T-helper 22 cell (primary cell): ENCODE data around the gene DTNB.

Source experiments
- DNase-seq: peaks from one replicate; pipeline ENCODE4 v3.0.0-alpha.2; 2020; ENCODE audit warnings: low read depth

Gene DTNB

GRCh38 chr2:25386971-25387875 lies 286.2 kb downstream of the DTNB start:
- no peak for DNase-seq

GRCh38 chr2:25385910-25386309 lies 287.5 kb downstream of the DTNB start:
- DNase-seq = no peak

- DNase-seq = no peak
These were observed 289.6 kb downstream of the DTNB start for GRCh38 chr2:25383806-25384205.

- DNase-seq = no peak
These were observed 291.9 kb downstream of the DTNB start for GRCh38 chr2:25381502-25381901.

DNA sequence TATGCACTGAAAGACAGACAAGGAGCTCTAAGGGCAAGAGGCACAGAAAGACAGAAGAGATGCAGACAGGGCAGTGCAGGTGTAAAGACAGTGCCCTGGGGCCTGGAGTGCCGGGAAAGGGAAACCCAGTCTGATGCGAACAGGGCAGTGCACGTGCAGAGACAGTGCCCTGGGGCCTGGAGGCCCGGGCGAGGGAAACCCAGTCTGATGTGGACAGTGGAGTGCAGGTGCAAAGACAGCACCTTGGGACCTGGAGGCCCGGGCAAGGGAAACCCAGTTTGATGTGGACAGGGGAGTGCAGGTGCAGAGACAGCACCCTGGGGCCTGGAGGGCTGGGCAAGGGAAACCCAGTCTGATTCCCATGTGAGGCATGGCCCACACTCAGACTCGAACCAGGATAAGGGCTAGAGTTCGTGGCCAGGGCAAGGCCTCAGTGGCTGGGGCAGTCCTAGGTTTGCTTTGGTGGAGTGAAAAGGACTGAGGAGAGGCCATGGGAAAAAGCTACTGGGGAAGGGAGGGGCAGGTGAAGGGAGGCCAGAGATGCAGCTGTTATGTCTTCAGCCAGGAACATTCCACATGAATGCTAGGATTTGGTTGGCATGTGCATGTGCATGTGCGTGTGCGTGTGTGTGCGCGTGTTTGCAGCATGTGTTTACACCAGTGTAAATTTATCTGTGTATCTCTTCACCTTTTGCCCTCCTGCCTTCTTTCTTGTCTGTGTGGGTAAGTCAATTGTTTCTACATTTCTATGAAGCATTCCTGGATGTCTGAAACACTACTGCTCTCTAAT lies 292.6 kb downstream of the DTNB start:
- DNase-seq = no peak

DNA sequence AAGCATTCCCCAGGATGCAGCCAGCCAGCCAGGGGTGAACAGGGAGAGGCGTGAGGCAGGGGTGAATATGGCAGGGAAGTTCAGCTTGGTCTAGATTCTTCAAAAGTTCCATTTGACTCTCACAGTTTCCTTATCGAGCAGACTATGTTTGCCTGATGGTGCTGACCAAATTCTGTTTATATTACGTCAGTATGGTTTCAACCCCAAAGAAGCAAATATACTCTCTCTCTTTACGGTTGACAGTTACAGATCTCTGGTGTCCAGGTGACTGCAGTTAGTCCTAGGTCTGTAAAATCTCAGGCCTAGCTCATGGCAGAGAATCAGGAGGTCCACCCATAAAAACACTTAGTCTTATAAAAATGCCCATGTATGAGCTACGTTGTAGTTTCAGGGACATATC lies 293.4 kb downstream of the DTNB start:
- no peak for DNase-seq

DNA sequence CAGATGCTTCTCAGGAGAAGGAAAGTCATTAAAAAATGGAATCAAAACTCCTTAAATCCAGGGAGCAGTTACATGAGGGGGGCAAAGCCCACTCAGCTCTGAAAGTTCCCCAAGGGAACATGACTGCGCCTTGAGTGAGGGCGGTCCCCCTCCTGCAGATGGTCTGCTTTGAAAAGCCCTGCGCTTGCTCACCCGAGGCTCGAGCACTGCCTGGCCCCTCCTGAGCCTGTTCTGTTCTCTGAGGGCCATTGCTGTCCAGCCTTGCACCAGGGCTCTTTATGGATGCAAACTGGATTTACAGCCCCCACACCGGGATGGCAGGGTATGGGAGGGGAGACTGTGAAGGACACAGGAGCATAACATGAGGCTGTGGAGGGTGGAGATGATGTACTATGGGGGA lies 293.8 kb downstream of the DTNB start:
- no peak for DNase-seq

DNA sequence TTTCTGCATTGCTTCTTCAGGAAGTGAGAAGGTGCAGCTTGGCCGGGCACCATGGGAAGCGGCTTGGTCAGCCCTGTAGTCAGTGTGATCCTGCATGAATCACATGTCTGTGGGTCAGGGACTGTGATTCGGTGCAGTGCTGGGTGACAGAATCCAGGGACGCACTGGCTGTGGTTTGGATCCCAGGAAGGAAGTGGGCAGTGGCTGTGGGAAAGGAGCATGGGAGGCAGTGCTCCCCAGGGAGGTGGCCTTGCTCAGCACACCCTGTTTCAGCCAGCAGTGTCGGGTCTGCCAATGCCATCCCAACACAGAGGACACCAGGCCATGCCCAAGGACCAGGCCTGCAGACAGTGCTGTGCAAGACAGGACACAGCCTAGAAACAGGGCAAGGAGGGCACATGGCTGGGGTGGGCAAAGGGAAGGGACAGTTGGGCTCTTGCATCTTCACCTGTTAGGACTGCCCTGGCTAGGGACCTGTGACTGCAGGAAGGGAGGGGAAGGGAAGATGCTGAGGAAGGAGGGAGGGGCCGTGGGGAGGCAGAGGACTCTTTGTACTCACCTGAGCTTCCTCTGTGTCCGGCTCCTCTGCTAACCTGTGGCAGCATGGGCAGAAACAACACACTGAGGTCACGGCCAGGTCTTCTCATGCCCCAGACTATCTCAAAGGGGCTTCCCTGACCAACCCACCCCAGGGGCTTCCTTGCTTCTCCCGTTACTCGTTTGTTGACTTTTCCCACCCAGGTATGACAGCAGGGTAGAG lies 294.5 kb downstream of the DTNB start:
- no peak for DNase-seq

DNA sequence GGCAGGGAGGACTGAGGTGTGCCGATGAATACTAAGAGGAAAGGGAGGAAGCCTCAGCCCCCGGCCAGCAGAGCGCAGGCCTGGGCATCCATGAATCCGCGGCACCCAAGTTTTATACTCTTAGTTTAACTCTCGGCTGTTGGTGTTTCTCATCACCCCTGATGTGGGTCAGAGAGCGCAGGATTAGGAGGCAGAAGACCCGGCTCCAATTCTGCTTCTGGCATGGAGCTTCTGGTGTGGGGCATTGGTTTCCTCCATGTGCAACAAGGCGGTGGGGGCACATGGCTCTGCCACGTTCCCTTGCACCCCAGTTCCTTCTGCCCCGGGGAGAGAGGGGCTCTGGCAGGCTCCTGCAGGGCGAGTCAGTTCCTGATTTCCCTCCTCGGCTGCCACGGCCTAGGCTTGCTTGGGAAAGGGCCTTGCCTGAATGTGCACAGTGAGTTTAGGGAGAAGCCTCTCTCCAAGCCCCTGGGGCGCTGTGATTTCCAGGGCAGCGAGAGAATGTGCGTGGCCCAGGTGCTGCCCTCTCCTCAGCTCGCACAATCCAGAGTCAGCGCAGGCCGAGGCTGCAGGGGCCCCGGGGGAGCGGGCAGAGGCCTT lies 295.5 kb downstream of the DTNB start:
- DNase-seq = no peak

- peak; percentile 80 for DNase-seq
These were observed 296.4 kb downstream of the DTNB start for GRCh38 chr2:25376750-25377621.

DNA sequence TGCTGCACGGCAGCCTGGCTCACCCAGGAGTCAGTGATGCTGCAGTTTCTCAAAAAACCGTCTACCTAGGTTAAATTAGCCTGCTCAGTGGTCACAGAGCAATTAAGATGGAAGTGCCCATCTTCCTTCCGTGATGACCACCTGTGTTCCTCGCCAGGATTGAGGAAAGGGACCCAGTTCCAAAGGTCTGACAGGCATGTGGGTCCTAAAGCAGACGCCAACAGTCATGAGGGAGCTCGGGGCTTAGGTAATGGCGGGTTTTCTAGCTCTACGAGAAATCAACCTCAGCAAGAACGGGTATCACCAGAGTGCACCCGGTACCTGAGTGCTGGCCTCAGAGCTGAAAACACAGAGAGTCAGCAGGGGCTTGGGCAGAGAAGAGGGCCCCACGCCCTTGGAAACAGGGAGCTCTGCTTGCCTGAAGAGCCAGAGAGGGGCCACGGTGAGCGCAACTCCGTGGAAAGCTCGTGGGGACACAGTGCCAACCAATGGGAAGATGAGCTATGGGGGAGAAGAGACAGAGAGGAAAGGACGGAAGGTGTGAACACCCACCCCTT lies 297.3 kb downstream of the DTNB start:
- DNase-seq = no peak

- no peak for DNase-seq
These were observed 297.9 kb downstream of the DTNB start for GRCh38 chr2:25375371-25375988.

GRCh38 chr2:25374827-25375226 lies 298.6 kb downstream of the DTNB start:
- DNase-seq = no peak

GRCh38 chr2:25374411-25374810 lies 299.0 kb downstream of the DTNB start:
- DNase-seq = no peak

DNA sequence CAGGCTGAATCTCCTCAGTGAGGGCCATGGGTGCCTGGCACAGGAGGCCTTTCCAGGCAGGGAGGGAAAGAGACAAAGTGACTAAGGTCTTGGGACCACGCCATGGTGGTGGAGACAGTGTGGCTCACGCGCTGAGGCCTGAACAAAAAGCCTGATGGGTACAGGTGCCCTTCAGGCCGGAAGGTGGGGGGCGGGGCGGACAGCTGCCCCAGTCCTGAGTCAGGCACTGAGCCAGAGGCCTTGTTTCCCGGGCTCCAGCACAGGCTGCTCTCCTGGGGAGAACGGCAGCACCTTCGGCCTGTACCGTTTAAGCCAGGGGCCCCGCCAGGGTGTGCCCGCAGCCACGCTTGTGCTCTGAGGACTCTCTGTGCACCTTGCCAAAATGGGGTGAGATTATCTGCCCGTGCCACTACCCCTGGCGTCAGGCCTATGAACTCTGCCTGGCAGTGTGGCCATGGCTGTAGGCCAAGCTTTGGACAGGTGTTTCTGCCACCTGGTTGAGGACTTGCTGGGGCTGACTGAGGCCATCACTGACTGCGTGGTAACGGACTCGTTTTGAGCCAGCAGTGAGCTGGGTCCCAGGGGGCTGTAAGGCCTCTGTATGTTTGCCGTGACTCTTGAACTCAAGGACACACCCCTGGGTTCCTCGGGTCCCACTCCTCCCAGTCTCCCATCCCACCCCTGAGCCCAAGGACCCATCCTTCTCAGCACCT lies 300.0 kb downstream of the DTNB start:
- DNase-seq = no peak

DNA sequence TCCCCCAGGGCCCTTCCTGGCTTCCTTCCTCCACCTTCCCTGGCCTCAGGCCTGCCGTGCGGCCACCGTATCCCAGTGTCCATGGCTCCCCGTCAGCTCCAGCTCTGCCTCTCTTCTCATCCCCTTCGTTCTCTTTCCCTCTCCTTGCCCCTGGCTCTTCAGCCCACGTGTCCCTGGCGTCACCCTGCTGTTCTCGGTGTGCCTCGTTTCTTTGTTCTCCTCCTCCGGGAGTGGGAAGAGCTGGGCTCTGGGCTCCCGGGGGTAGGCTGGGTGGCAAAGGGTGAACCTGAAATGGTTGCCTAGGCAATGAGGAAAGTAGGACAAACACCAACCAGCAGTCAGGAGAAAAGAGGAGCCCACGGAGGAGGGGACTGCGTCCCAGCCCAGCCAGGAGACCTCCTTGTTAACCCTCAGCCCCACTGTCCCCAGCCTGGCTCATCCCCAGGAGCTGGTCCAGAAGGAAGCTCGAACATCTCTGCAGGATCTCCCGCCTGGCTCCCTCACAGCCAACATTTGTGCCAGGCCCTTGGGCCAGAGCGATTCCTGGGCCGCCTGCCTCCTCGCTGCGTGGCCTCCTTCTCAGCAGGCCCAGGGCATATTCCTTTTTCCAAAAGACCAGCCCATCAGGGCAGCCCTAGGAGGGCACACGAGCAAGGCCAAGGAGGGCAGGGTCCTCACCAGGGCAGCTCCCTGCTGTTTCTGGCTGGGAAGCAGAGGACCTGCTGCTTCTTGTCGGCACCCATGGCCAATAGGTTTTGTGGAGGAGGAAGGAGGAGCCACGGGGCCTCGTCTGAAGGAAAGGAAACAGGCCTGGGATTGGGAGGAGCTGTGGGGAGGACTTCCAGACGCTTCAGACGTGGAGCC lies 300.7 kb downstream of the DTNB start:
- no peak for DNase-seq

DNA sequence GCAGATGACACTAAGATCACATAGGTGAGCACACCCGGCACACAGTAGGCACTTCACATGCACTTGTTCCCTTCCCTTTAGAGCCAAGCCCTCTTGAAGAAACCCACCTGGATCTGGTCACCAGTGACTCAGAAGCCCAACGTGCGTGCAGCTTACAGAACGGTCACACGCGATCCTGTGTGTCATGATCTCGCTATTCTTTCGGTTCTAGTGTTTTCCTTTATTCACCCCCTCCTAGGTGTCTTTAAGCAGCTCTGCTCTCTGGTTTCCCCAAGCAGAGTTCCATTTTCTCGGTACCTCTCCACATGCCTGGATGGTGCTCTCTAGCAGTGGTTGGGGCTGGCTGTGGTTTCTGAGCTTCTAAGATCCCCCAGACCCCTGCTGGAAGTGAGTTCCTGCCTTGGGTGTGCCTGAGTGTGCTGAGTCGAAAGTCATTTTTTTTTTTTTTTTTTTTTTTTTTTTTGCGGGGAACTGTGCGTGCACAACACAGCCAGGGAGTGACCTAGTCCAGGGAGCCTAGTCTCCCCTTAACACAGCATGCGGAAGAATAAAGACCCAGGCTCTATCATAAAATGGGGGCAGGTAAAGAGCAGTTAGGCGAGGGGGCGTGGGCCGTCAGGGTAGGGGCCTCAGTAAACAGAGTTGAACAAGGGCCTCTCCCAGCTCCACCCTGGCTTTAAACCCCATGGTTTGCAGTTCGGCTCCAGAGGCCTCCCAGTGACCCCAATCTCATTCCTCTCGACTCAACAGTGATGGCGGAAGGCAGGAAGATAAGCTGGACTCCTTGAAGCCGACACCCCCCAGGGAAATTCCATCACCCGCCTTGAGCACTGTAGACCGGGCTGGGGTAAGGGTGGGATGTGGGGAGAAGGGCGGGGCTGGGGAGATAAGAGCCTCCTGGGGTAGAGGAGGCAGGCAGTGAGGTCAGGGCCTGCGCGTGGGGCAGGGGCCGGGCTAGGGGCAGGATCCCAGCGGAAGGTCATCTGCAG lies 301.8 kb downstream of the DTNB start:
- no peak for DNase-seq
